ENCODE results near the gene NAXD.

DNA sequence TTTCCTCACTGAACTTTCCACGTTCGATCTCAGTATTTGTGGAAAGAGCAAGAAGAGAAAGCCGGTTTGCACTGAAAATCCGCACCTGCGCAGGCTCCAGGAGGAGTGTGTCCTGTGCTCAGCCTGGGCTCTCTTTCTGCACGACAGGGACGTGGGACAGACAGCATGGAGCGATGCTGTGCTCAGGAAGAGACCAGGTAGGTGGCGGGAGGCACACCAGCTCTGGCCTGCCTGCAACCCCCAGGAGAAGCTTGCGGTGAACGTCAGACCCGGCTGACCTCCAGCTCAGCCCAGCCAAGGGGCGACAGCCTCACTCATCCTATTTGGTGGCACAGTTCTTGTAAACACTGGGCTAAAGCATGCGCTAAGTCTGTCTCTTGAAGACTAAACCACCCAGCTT, 35.9 kb downstream of the NAXD start:
- TF ChIP-seq EZH2phosphoT487 (IDR thresholded peaks at IDR 0.05; ENCODE audit: low read length) (no peak), EZH2 (optimal IDR thresholded peaks at IDR 0.05; ENCODE audit: low read depth, low read length) (no peak)
- TF ChIP-seq, protein P1, sequence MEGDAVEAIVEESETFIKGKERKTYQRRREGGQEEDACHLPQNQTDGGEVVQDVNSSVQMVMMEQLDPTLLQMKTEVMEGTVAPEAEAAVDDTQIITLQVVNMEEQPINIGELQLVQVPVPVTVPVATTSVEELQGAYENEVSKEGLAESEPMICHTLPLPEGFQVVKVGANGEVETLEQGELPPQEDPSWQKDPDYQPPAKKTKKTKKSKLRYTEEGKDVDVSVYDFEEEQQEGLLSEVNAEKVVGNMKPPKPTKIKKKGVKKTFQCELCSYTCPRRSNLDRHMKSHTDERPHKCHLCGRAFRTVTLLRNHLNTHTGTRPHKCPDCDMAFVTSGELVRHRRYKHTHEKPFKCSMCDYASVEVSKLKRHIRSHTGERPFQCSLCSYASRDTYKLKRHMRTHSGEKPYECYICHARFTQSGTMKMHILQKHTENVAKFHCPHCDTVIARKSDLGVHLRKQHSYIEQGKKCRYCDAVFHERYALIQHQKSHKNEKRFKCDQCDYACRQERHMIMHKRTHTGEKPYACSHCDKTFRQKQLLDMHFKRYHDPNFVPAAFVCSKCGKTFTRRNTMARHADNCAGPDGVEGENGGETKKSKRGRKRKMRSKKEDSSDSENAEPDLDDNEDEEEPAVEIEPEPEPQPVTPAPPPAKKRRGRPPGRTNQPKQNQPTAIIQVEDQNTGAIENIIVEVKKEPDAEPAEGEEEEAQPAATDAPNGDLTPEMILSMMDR (IDR thresholded peaks at IDR 0.05; ENCODE audit: low read length) = no peak
